ENCODE data around the gene LDLRAD3. TPM values are rescaled to one million over a fixed set of nuclear protein-coding genes. Genes with fewer than 3 reads are reported as not detected.

The LDLRAD3 gene
- total RNA-seq, 1 donor from 2014 or later = 21.6 TPM

- no peak overlapping the region for H3K27ac ChIP-seq
- H3K9me3 ChIP-seq = peaks cover 0 to 9% of the 10 kb centered on the region in 2 donors
- no peak for DNase-seq (ENCODE audit: low spot score in 2 of 2)
- H3K4me3 ChIP-seq = no peak overlapping the region
- H3K4me1 ChIP-seq = no peaks in the 10 kb centered on the region
- H3K36me3 ChIP-seq = no peaks in the 10 kb centered on the region
- no peak for TF ChIP-seq CTCF (IDR thresholded peaks at IDR 0.05)
- H3K27me3 ChIP-seq = no peaks in the 10 kb centered on the region
- intact Hi-C loops (cut with DNase I) = no loop called here
These were observed 126.5 kb downstream of the LDLRAD3 start for GRCh38 chr11:36070213-36070953.

GRCh38 chr11:36070954-36071330, 127.1 kb downstream of the LDLRAD3 start:
- DNase-seq (ENCODE audit: low spot score in 2 of 2) = no peak
- Histone ChIP-seq H3K4me3 (no peak overlapping the region), H3K4me1 (no peaks in the 10 kb centered on the region), H3K9me3 (peaks cover 0 to 9% of the 10 kb centered on the region in 2 donors), H3K36me3 (no peaks in the 10 kb centered on the region), H3K27me3 (no peaks in the 10 kb centered on the region), H3K27ac (no peak overlapping the region)
- no peak for TF ChIP-seq CTCF (IDR thresholded peaks at IDR 0.05)
- intact Hi-C loops (cut with DNase I) = no loop called here

- no peak for DNase-seq (ENCODE audit: low spot score in 2 of 2)
- no peaks in the 10 kb centered on the region for H3K27me3 ChIP-seq
- intact Hi-C loops (cut with DNase I) = no loop called here
- no peak overlapping the region for H3K27ac ChIP-seq
- H3K36me3 ChIP-seq = no peaks in the 10 kb centered on the region
- no peaks in the 10 kb centered on the region for H3K4me1 ChIP-seq
- H3K9me3 ChIP-seq = peaks cover 0 to 3% of the 10 kb centered on the region in 2 donors
- H3K4me3 ChIP-seq = no peak overlapping the region
- no peak for TF ChIP-seq CTCF (IDR thresholded peaks at IDR 0.05)
These were observed 128.1 kb downstream of the LDLRAD3 start for GRCh38 chr11:36071917-36072500.

GRCh38 chr11:36073411-36074203, 129.7 kb downstream of the LDLRAD3 start:
- Histone ChIP-seq H3K27me3 (no peaks in the 10 kb centered on the region), H3K9me3 (no peaks in the 10 kb centered on the region), H3K27ac (no peak overlapping the region), H3K4me1 (no peaks in the 10 kb centered on the region), H3K4me3 (no peak overlapping the region), H3K36me3 (no peaks in the 10 kb centered on the region)
- DNase-seq (ENCODE audit: low spot score in 2 of 2) = no peak
- no peak for TF ChIP-seq CTCF (IDR thresholded peaks at IDR 0.05)
- intact Hi-C loops (cut with DNase I) = no loop called here

GRCh38 chr11:36074941-36075431, 131.1 kb downstream of the LDLRAD3 start:
- Histone ChIP-seq H3K36me3 (no peaks in the 10 kb centered on the region), H3K27ac (no peak overlapping the region), H3K27me3 (no peaks in the 10 kb centered on the region), H3K4me1 (no peaks in the 10 kb centered on the region), H3K4me3 (no peak overlapping the region), H3K9me3 (no peaks in the 10 kb centered on the region)
- no peak for TF ChIP-seq CTCF (IDR thresholded peaks at IDR 0.05)
- DNase-seq (ENCODE audit: low spot score in 2 of 2) = no peak
- intact Hi-C loops (cut with DNase I) = no loop called here
